Measurements from ENCODE around the gene ABO.
"Not testable (repeated sequence)": the region's sequence is repeated elsewhere in the genome, so short reads cannot be mapped to it uniquely, and the experiment has no call there.

Gene ABO

GRCh38 chr9:133286523-133286922 is 11.5 kb upstream of the ABO start:
- DNase-seq = no peak

GRCh38 chr9:133285252-133285775 is 10.3 kb upstream of the ABO start:
- DNase-seq = no peak

GRCh38 chr9:133284362-133284761 is 9.4 kb upstream of the ABO start:
- no peak for DNase-seq

DNA sequence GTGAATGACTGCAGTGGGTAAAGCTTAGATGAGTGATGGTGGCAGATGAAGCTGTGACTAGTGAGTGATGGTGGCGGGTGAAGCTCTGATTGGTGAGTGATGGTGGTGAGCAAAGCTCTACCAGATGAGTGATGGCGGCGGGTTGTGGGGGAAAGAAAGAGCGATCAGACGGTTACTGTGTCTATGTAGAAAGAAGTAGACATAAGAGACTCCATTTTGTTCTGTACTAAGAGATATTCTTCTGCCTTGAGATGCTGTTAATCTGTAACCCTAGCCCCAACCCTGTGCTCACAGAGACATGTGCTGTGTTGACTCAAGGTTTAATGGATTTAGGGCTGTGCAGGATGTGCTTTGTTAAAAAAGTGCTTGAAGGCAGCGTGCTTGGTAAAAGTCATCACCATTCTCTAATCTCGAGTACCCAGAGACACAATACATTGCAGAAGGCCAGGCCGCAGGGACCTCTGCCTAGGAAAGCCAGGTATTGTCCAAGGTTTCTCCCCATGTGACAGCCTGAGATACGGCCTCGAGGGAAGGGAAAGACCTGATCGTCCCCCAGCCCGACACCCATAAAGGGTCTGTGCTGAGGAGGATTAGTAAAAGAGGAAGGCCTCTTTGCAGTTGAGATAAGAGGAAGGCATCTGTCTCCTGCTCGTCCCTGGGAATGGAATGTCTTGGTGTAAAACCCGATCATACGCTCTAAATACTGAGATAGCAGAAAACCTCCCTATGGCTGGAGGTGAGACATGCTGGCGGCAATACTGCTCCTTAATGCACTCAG is 8.4 kb upstream of the ABO start:
- not testable (repeated sequence) for DNase-seq

DNA sequence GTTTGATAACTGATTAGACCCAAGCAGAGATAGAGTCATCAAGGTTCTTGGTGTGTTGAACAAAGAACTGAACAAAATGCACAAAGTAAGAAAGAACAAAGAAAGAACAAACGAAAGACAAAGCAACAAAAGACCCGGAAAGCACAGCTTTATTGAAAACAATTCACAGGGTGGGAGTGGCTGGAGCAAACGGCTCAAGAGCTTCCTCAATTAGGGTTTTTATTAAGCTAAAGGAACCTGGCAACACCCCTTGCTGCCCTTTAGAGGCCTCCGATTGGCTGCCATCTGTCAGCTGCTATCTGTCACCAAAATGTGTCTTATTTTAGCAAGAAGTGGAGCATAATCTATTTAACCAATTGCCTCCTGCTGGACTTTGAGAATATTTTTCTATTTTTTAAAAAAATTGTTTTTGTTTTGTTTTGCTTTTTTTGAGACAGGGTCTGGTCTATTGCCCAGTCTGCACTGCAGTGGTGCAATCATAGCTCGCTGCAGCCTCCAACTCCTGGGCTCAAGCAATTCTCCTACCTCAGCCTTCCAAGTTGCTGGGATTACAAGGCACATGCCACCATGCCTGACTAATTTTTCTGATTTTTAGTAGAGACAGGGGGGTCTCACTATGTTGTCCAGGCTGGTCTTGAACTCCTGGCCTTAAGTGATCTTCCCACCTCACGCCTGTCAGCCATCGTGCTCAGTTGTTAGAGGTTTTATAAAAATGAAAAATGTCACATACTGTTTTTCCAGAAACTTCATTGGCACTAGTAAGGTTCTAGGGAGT is 7.7 kb upstream of the ABO start:
- DNase-seq = no peak

DNA sequence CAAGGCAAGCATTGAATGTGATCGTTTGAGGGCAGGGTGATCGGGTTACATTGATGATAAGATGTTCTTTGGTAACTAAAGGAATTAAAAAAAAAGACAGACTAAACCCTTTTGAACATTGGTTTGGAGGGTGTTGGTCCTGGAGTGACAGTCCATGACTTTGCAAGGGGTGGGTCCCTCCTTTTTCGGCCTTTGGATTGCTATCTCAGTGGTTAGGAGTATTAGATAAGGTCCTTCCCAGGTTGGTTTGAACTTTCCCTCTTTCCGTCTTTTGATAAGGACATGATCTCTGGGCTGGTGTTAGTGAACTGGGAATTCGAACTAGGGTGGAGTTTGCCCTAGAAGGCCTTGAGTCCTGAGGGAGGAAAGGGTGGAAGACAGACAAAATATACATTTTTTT is 5.4 kb upstream of the ABO start:
- DNase-seq = no peak

DNA sequence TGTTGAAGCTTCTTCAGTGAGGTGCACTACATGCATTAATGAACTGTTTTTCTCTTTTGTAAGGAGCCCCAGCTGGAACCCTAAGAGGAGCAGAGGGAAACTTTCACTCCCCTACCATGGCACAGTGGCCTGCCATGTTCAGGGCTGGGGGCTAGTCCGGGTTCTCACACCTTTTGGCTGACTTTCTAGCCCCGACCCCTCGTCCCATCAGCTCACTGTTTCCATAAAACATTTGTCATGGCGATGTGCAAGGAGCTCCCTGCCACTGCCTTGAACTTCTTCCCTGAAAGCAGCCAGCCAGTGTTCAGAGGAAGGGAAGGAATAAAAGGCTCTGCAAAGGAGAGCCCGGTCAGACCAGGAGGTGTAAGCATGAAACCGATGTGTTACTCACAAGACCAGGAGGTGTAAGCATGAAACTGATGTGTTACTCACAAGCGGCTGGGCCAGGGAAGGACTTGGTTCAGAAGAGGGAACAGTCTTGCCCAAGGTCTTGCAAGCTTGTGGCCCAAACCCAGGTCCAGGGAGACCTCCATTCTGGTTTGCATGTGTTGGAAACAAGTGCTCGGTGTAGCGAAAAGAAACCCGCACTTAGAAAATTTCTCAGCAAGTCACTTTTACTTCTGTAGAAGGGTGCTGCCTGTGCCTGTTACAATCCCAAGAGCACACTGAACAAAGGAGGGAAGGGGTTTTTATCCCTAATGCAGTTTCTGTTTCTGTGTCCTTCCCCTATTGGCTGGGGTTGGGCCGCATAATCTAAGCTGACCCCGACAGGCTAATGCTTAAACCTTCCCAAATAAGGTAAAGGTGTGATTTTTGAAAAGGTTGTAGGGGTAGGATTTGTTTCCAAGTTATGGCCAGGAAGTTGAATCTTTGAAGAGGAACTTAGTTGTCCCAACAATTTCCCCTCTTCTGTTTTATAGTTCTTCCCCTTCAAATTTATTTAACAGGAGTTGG is 3.4 kb upstream of the ABO start:
- no peak for DNase-seq

DNA sequence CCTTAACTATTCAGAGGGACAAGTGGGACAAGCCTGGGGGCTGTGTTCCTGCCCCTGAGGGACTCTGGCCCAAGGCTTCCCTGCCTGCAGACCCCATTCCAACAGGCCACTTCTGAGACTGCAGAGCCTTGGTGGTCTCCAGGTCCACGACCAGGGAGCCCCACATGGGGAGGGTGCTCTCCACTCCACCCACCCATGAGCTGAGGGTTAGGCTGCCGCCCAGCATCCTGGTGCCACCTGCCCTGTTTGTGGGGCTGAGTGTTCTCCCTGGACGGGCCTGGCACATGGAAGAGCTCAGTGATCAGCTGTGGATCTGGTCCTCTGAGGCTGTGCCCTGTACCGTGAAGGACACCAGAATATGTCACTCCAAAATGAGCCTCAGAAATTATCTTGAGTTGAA is 2.5 kb upstream of the ABO start:
- DNase-seq = no peak

GRCh38 chr9:133276923-133277322 is 1.9 kb upstream of the ABO start:
- DNase-seq = no peak

DNA sequence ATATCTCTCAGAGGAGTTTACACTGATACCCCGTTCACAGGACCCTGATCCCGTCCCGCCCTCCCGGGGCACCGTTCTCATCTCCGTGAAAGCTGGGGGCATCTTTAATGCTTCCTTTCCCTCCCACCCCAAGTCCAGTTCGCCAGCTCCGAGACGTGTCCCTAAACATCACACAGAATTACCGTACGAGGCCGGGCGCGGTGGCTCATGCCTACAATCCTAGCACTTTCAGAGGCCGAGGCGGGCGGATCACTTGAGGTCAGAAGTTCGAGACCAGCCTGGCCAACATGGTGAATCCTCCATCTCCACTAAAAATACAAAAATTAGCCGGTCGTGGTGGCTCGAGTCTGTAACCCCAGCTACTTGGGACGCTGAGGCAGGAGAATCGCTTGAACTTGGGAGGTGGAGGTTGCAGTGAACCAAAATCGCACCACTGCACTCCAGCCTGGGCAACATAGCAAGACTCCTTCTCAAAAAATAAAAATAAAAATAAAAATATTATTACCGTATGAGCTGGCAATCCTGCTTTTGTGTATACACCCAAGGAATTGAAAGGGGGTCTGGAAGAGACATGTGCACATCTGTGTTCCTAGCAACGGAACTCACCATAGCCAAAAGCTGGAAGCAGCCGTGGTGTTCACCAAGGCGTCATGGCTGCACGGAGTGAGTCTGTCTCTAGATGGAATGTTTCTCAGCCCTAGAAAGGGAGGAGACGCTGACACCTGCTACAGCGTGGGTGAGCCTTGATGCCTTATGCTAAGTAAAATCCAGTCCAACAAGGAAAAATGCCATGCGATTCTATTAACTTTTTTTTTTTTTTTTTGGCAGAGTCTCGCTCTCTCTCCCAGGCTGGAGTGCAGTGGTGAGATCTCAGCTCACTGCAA is 1.2 kb upstream of the ABO start:
- no peak for DNase-seq

GRCh38 chr9:133274236-133275104 is 531 bp downstream of the ABO start:
- no peak for DNase-seq

GRCh38 chr9:133273819-133274218 is 1.2 kb downstream of the ABO start:
- DNase-seq = no peak

- DNase-seq = no peak
Observed at GRCh38 chr9:133273098-133273497, 1.9 kb downstream of the ABO start.

GRCh38 chr9:133269537-133270362 is 5.3 kb downstream of the ABO start:
- DNase-seq = no peak

GRCh38 chr9:133269136-133269535 is 5.9 kb downstream of the ABO start:
- not testable (repeated sequence) for DNase-seq

DNA sequence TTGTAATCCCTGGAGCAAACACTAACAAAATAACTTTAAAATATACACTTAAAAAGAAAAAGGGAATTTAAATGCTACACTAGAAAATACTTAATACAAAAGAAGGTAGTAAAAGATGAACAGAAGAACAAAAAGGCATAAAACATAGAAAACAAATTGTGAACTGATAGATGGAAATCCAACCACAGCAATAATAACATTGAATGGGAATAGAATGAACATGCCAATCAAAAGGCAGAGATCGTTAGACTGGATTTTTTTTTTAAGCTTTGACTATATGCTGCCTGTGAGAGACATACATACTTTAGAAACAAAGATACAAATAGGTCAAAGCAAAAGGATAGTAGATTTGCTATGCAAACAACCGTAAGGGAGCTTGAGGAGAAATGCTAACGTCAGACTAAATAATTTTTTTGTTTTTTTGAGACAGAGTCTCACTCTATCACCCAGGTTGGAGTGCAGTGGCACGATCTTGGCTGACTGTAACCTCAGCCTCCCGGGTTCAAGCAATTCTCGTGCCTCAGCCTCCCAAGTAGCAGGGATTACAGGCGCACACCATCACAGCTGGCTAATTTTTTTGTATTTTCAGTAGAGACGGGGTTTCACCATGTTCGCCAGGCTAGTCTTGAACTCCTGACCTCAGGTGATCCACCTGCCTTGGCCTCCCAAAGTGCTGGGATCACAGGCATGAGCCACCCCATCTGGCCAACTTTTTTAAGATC is 6.5 kb downstream of the ABO start:
- DNase-seq = no peak

DNA sequence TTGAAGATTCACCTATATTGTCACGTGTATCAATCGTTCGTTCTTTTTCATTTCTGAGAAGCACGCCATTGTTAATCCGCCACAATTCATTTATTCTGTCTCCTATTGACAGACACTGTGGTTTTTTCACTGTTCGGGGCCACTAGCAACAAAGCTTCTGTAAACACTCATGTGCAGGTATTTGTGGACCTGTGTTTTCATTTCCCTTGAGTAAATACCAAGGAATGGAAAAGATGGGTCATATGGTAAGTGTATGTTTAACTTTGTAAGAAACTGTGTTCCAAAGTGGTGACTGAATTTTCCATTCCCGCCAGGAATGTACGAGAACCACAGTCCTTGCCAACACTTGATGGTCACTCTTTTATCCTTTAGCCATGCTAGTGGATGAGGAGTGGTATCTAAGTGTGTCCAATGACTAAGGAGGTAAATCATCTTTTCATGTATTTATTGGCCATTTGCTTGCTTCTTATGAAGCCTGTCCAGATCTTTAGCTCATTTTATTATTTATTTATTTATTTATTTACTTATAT is 10.7 kb downstream of the ABO start:
- DNase-seq = no peak

GRCh38 chr9:133263557-133263956 is 11.4 kb downstream of the ABO start:
- DNase-seq = no peak

DNA sequence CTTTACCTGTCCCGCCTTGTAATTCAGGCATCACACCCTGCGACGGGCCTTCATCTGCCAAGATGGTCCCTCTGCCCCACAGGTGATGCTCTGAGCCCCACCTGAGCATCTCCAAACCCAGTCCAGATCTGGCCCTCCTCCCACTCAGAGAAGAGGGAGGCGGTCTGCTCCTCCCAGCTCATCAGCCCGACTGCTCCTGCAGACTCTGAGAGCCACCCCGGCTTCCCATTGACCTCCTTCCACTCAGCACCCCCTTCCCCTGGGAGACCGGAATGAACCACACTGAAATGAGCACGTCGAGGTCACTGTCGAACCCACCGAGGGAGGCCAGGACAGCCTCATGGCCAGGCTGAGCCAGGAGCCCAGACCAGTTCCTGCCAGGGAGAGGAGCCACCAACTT is 12.8 kb downstream of the ABO start:
- DNase-seq = no peak

Data from central memory CD4-positive, alpha-beta T cell (primary cell).